RWPE2 (cell line): Measurements from ENCODE around the gene RNPEPL1.
"Not testable (repeated sequence)": the region's sequence is repeated elsewhere in the genome, so short reads cannot be mapped to it uniquely, and the experiment has no call there.

Source experiments
- ATAC-seq: fragments of 200-7000 bp; cut with Tn5 transposase; 3 replicates; pipeline ENCODE4 v1.9.1; 2021; ENCODE audit warnings: low read depth
- DNase-seq: peaks from one replicate; pipeline ENCODE4 v3.0.0-alpha.2; 2020; ENCODE audit warnings: low spot score
- H3K27ac ChIP-seq: fragments of 450-650 bp; 2 replicates; pipeline ENCODE4 v1.5.1; 2017; ENCODE audit warnings: mild to moderate bottlenecking; ENCODE audit not compliant: poor library complexity, severe bottlenecking
- H3K27me3 ChIP-seq: fragments of 250-450 bp; sonication (Bioruptor Pico); 2 replicates; pipeline ENCODE4 v1.5.1; 2021; ENCODE audit warnings: mild to moderate bottlenecking, moderate library complexity; ENCODE audit not compliant: insufficient read depth, poor library complexity, severe bottlenecking
- H3K36me3 ChIP-seq: fragments of 250-450 bp; sonication (Bioruptor Pico); 2 replicates; pipeline ENCODE4 v1.5.1; 2020; ENCODE audit warnings: low read depth, mild to moderate bottlenecking, moderate library complexity
- H3K4me1 ChIP-seq: fragments of 250-450 bp; sonication (Bioruptor Pico); 2 replicates; pipeline ENCODE4 v1.5.1; 2021; ENCODE audit warnings: mild to moderate bottlenecking, moderate library complexity; ENCODE audit not compliant: insufficient read depth, poor library complexity, severe bottlenecking
- H3K4me3 ChIP-seq: fragments of 250-450 bp; sonication (Bioruptor Pico); 2 replicates; pipeline ENCODE4 v1.5.1; 2021; ENCODE audit warnings: mild to moderate bottlenecking, moderate library complexity; ENCODE audit not compliant: severe bottlenecking
- H3K9me3 ChIP-seq: fragments of 250-450 bp; sonication (Bioruptor Pico); 2 replicates; pipeline ENCODE4 v1.5.1; 2021; ENCODE audit warnings: mild to moderate bottlenecking, moderate library complexity; ENCODE audit not compliant: severe bottlenecking
- CTCF ChIP-seq: fragments of 450-650 bp; IDR thresholded peaks from one replicate; pipeline ENCODE4 v1.5.1; 2017; ENCODE audit warnings: mild to moderate bottlenecking, moderate library complexity; ENCODE audit not compliant: poor library complexity, severe bottlenecking

The RNPEPL1 gene

GRCh38 chr2:240615820-240616547 lies 47.7 kb downstream of the RNPEPL1 start:
- DNase-seq (peak; percentile 34), ATAC-seq (no peak)
- Histone ChIP-seq H3K36me3 (no peaks in the 10 kb centered on the region), H3K27ac (no peak overlapping the region), H3K4me1 (no peaks in the 10 kb centered on the region), H3K4me3 (no peak overlapping the region), H3K9me3 (no peaks in the 10 kb centered on the region), H3K27me3 (no peaks in the 10 kb centered on the region)
- TF ChIP-seq CTCF: no peak

DNA sequence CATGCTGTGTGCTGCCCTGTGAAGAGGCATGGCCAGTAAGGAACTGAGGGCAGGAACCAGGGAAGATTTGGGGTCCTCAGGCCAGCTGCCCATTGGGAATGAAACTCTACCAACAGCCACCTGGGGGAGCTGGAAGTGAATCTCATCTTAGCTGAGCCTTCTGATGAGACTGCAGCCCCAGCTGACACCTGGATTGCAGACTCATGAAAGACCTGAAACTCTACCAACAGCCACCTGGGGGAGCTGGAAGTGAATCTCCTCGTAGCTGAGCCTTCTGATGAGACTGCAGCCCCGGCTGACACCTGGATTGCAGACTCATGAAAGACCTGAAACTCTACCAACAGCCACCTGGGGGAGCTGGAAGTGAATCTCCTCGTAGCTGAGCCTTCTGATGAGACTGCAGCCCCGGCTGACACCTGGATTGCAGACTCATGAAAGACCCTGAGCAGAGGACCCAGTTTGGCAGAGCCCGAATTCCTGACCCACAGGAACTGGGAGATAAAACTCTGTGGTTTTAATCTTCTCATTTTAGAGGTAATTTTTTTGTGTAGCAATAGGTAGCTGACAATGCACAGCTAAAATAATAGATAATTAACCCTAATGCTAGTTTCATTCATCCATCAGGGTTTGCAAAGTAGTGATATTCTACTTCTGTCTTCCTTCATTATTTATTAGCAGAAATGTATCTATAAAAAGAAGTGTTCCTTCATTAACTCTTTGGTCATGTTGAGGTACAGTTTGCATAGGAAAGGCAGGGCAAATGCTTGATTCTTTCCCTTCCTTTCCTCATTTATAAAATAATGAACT lies 48.8 kb downstream of the RNPEPL1 start:
- not testable (repeated sequence) for H3K27me3 ChIP-seq, H3K27ac ChIP-seq, ATAC-seq, H3K9me3 ChIP-seq, H3K4me3 ChIP-seq, H3K4me1 ChIP-seq, H3K36me3 ChIP-seq, DNase-seq

DNA sequence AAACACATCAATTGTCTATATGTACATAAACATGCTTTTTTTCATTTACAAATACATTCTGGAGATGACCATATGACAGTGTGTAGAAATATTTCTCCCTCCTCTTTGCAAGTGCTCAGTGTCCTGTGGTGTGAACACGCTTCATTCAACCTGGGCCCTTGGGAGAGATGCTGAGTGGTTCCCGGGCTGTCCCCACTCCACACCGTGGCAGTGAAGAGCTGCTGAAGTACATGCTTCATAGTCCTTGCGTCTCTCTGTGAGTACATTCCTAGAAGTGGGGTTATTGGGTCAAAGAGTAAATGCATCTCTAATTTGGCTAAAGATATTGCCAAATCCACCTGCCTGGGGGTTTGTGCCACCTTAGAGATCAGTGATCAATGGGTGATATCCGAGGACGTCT lies 50.5 kb downstream of the RNPEPL1 start:
- H3K9me3 ChIP-seq: no peaks in the 10 kb centered on the region
- no peak for DNase-seq
- no peak overlapping the region for H3K27ac ChIP-seq
- H3K27me3 ChIP-seq: no peaks in the 10 kb centered on the region
- no peak for TF ChIP-seq CTCF
- H3K4me3 ChIP-seq: no peak overlapping the region
- H3K4me1 ChIP-seq: no peaks in the 10 kb centered on the region
- ATAC-seq: no peak
- no peaks in the 10 kb centered on the region for H3K36me3 ChIP-seq

- DNase-seq (peak; percentile 32), ATAC-seq (no peak; the same call in 2 of the 3 replicates)
- no peak for TF ChIP-seq CTCF
- Histone ChIP-seq H3K4me3 (no peak overlapping the region), H3K4me1 (no peaks in the 10 kb centered on the region), H3K36me3 (no peaks in the 10 kb centered on the region), H3K9me3 (no peaks in the 10 kb centered on the region), H3K27ac (no peak overlapping the region), H3K27me3 (no peaks in the 10 kb centered on the region)
These were observed 51.3 kb downstream of the RNPEPL1 start for GRCh38 chr2:240619506-240620148.

- Histone ChIP-seq H3K4me3 (no peak overlapping the region), H3K4me1 (no peaks in the 10 kb centered on the region), H3K36me3 (no peaks in the 10 kb centered on the region), H3K9me3 (no peaks in the 10 kb centered on the region), H3K27ac (no peak overlapping the region), H3K27me3 (no peaks in the 10 kb centered on the region)
- DNase-seq (peak; percentile 49), ATAC-seq (no peak)
- TF ChIP-seq CTCF: no peak
These were observed 52.0 kb downstream of the RNPEPL1 start for GRCh38 chr2:240620149-240620731.
